OCI-LY7 (cell line): ENCODE results near the gene ISM2. TPM values are rescaled to one million over a fixed set of nuclear protein-coding genes. Genes with fewer than 3 reads are reported as not detected.
A peak's percentile ranks its signal among the peaks of the same experiment; 100 is the strongest.

ENCODE experiments used
- BruUV-seq: library from RNA; stranded (reverse); fragments of 400-500 nt; replicated peaks from 2 replicates; lab custom pipeline; 2021; lab: Mats Ljungman, UMichigan
- CTCF ChIA-PET: fragments of 300-600 bp; sonication (Branson Sonifier 250); formaldehyde crosslinking; loops from one replicate; lab custom pipeline; 2022; ENCODE audit warnings: antibody characterized with exemption; ENCODE audit not compliant: unreplicated experiment; lab: Charles Lee
- POLR2A ChIA-PET: fragments of 300-600 bp; sonication (Branson Sonifier 250); formaldehyde crosslinking; loops from one replicate; lab custom pipeline; 2022; ENCODE audit warnings: antibody characterized with exemption; lab: Charles Lee
- DNase-seq: peaks from one replicate; pipeline ENCODE4 v3.0.0-alpha.2; 2015; ENCODE audit warnings: low spot score
- H2AFZ ChIP-seq: fragments of 200-600 bp; sonication (generic), shearing (Covaris generic); 2 replicates; pipeline ENCODE4 v1.6.1; 2014; ENCODE audit warnings: mild to moderate bottlenecking, antibody characterized with exemption, low read length, moderate library complexity
- H3K27ac ChIP-seq: fragments of 200-600 bp; sonication (generic); 2 replicates; pipeline ENCODE4 v1.5.1; 2014; ENCODE audit warnings: mixed run types, low read depth, mild to moderate bottlenecking, moderate library complexity, low read length, inconsistent platforms; ENCODE audit not compliant: poor library complexity, severe bottlenecking
- H3K36me3 ChIP-seq: fragments of 200-600 bp; sonication (generic); 2 replicates; pipeline ENCODE4 v1.6.1; 2014; ENCODE audit warnings: mild to moderate bottlenecking, antibody characterized with exemption, low read length, moderate library complexity, mixed read lengths; ENCODE audit not compliant: insufficient read depth
- H3K4me1 ChIP-seq: fragments of 200-600 bp; sonication (generic); 2 replicates; pipeline ENCODE4 v1.5.1; 2014; ENCODE audit warnings: mild to moderate bottlenecking, low read length; ENCODE audit not compliant: insufficient read depth, poor library complexity, severe bottlenecking
- H3K4me2 ChIP-seq: fragments of 200-600 bp; sonication (generic); 2 replicates; pipeline ENCODE4 v1.6.1; 2014; ENCODE audit warnings: mild to moderate bottlenecking, low read length
- H3K4me3 ChIP-seq: fragments of 200-600 bp; sonication (generic); 2 replicates; pipeline ENCODE4 v1.5.1; 2014; ENCODE audit warnings: mild to moderate bottlenecking, low read depth, low read length; ENCODE audit not compliant: poor library complexity, severe bottlenecking
- H3K79me2 ChIP-seq: fragments of 200-600 bp; sonication (generic); 2 replicates; pipeline ENCODE4 v1.6.1; 2016; ENCODE audit warnings: low read depth, mild to moderate bottlenecking, low read length, moderate library complexity, mixed read lengths; ENCODE audit not compliant: insufficient read depth
- H3K9me2 ChIP-seq: fragments of 200-600 bp; sonication (generic); 2 replicates; pipeline ENCODE4 v1.6.1; 2016; ENCODE audit warnings: mild to moderate bottlenecking, low read length, mixed read lengths; ENCODE audit not compliant: insufficient read depth
- H3K9me3 ChIP-seq: fragments of 200-600 bp; sonication (generic); 2 replicates; pipeline ENCODE4 v1.6.1; 2014; ENCODE audit warnings: mild to moderate bottlenecking, mixed run types, low read length, mixed read lengths
- H4K20me1 ChIP-seq: fragments of 200-600 bp; sonication (generic); 2 replicates; pipeline ENCODE4 v1.6.1; 2014; ENCODE audit warnings: mild to moderate bottlenecking, antibody characterized with exemption, low read length, moderate library complexity, mixed read lengths; ENCODE audit not compliant: insufficient read depth
- CTCF ChIP-seq: fragments of 200-600 bp; sonication (generic); conservative IDR thresholded peaks from 2 replicates; pipeline ENCODE4 v1.5.1; 2014; ENCODE audit warnings: mild to moderate bottlenecking, antibody characterized with exemption, low read length, moderate library complexity, mixed read lengths
- EZH2phosphoT487 ChIP-seq: fragments of 200-600 bp; sonication (generic); IDR thresholded peaks from 2 replicates; pipeline ENCODE4 v1.6.1; 2018; ENCODE audit warnings: low read depth, borderline replicate concordance, mild to moderate bottlenecking, mixed run types, antibody characterized with exemption, low read length, moderate library complexity, mixed read lengths
- intact Hi-C: fragments of 100-400 bp; cut with micrococcal nuclease; formaldehyde crosslinking; loops from one replicate; pipeline ENCODE4 v1.10.0; 2022; ENCODE audit not compliant: unreplicated experiment
- total RNA-seq, 2 experiments: library from RNA; depleted of rRNA in 1 of 2; stranded (reverse); fragments of >200 nt in 1 of 2; shearing (Covaris generic) in 1 of 2; gene quantifications; 2 replicates each; pipeline ENCODE4 v1.2.3, GENCODE V29; 2014 to 2022

Gene ISM2
- total RNA-seq, 2 experiments from 2014 or later, result not detected

- no peaks in the 10 kb centered on the region for H3K4me1 ChIP-seq
- no peak overlapping the region for H3K4me2 ChIP-seq
- POLR2A ChIA-PET, result no interaction called here
- no peak for DNase-seq
- no peak overlapping the region for H2AFZ ChIP-seq
- H3K4me3 ChIP-seq, result no peak overlapping the region
- no peaks in the 10 kb centered on the region for H3K79me2 ChIP-seq
- no peaks in the 10 kb centered on the region for H4K20me1 ChIP-seq
- H3K27ac ChIP-seq, result no peak overlapping the region
- CTCF ChIA-PET, result no interaction called here
- intact Hi-C loops, result no loop called here
- BruUV-seq, result no TSS peak
- H3K9me3 ChIP-seq, result no peaks in the 10 kb centered on the region
- no peaks in the 10 kb centered on the region for H3K36me3 ChIP-seq
- TF ChIP-seq EZH2phosphoT487 (no peak), CTCF (no peak)
- no peaks in the 10 kb centered on the region for H3K9me2 ChIP-seq
Observed at GRCh38 chr14:77485256-77485655, 13.4 kb downstream of the ISM2 start.

GRCh38 chr14:77482422-77482821, 16.2 kb downstream of the ISM2 start:
- H3K79me2 ChIP-seq, result no peaks in the 10 kb centered on the region
- TF ChIP-seq EZH2phosphoT487 (no peak), CTCF (no peak)
- no peak for DNase-seq
- no peak overlapping the region for H3K4me2 ChIP-seq
- H3K9me3 ChIP-seq, result no peaks in the 10 kb centered on the region
- no TSS peak for BruUV-seq
- H3K9me2 ChIP-seq, result no peaks in the 10 kb centered on the region
- no peaks in the 10 kb centered on the region for H3K36me3 ChIP-seq
- POLR2A ChIA-PET, result no interaction called here
- H3K27ac ChIP-seq, result no peak overlapping the region
- no peak overlapping the region for H2AFZ ChIP-seq
- H4K20me1 ChIP-seq, result no peaks in the 10 kb centered on the region
- CTCF ChIA-PET, result interaction anchor here (0.5 kb wide), 1 partner anchor 702 kb away, joined by 3 read pairs; no protein-coding TSS in a partner anchor
- intact Hi-C loops, result no loop called here
- H3K4me3 ChIP-seq, result no peak overlapping the region
- H3K4me1 ChIP-seq, result peaks cover 4% of the 10 kb centered on the region

- no peaks in the 10 kb centered on the region for H3K9me2 ChIP-seq
- no peak overlapping the region for H3K4me2 ChIP-seq
- TF ChIP-seq EZH2phosphoT487 (no peak), CTCF (no peak)
- no peaks in the 10 kb centered on the region for H3K9me3 ChIP-seq
- peaks cover 4% of the 10 kb centered on the region for H3K4me1 ChIP-seq
- ChIA-PET POLR2A (interaction anchor here (0.6 kb wide), 1 partner anchor 18 kb away, joined by 3 read pairs; no protein-coding TSS in a partner anchor), CTCF (interaction anchor here (0.7 to 0.9 kb wide), 2 partner anchors 11 to 312 kb away, joined by 3 read pairs; no protein-coding TSS in a partner anchor)
- no peaks in the 10 kb centered on the region for H4K20me1 ChIP-seq
- H2AFZ ChIP-seq, result no peak overlapping the region
- intact Hi-C loops, result no loop called here
- no peaks in the 10 kb centered on the region for H3K79me2 ChIP-seq
- no TSS peak for BruUV-seq
- no peak overlapping the region for H3K27ac ChIP-seq
- peak; percentile 31 for DNase-seq
- no peaks in the 10 kb centered on the region for H3K36me3 ChIP-seq
- no peak overlapping the region for H3K4me3 ChIP-seq
Observed at GRCh38 chr14:77478796-77479195, 19.8 kb downstream of the ISM2 start.
